Kidney (tissue), 22 donors: Measurements from ENCODE around the gene UBAP1. TPM values are rescaled to one million over a fixed set of nuclear protein-coding genes. Genes with fewer than 3 reads are reported as not detected.

ENCODE experiments used
- DNase-seq, 5 donors: peaks; one replicate each; pipeline ENCODE4 v3.0.0-alpha.2; 2013 to 2020
- FAIRE-seq: peaks from 2 replicates; lab custom pipeline; 2012; peaks lifted over from hg19 to GRCh38; lab: Jason Lieb, UNC
- H3K27ac ChIP-seq, 2 donors: one replicate each; pipeline ENCODE4 v1.7.0; 2013; ENCODE audit warnings: low read depth in 2 of 2, low read length in 2 of 2, inconsistent platforms in 1 of 2
- H3K27me3 ChIP-seq: one replicate; pipeline ENCODE4 v1.7.1; 2013; ENCODE audit warnings: low read length, inconsistent platforms; ENCODE audit not compliant: control insufficient read depth, insufficient read depth
- H3K36me3 ChIP-seq, 3 donors: one replicate each; pipeline versions ENCODE4 v1.7.0 to v1.7.1; 2013; ENCODE audit warnings: low read length in 3 of 3, control low read depth in 1 of 3, inconsistent platforms in 1 of 3; ENCODE audit not compliant: insufficient read depth in 3 of 3, control insufficient read depth in 2 of 3
- H3K4me1 ChIP-seq, 3 donors: one replicate each; pipeline versions ENCODE4 v1.7.0 to v1.7.1; 2013; ENCODE audit warnings: low read length in 3 of 3, inconsistent platforms in 1 of 3, low read depth in 1 of 3; ENCODE audit not compliant: control insufficient read depth in 2 of 3, insufficient read depth in 2 of 3
- H3K4me3 ChIP-seq, 3 donors: one replicate each; pipeline versions ENCODE4 v1.7.0 to v1.8.1; 2013; ENCODE audit warnings: low read length in 3 of 3, control low read depth in 1 of 3, inconsistent platforms in 1 of 3
- H3K9ac ChIP-seq, 3 donors: one replicate each; pipeline versions ENCODE4 v1.7.0 to v1.7.1; 2013; ENCODE audit warnings: low read length in 3 of 3, control low read depth in 1 of 3, inconsistent platforms in 1 of 3
- H3K9me3 ChIP-seq, 3 donors: one replicate each; pipeline versions ENCODE4 v1.7.0 to v1.7.1; 2013; ENCODE audit warnings: low read length in 3 of 3, control low read depth in 1 of 3, inconsistent platforms in 1 of 3; ENCODE audit not compliant: control insufficient read depth in 2 of 3, insufficient read depth in 1 of 3
- CTCF ChIP-seq: IDR thresholded peaks from 3 replicates; pipeline ENCODE4 v1.5.1; 2012; ENCODE audit warnings: mild to moderate bottlenecking, moderate library complexity, borderline replicate concordance; ENCODE audit not compliant: insufficient read depth; ENCODE audit errors: extremely low read depth
- intact Hi-C: fragments of 100-400 bp; cut with DNase I; formaldehyde crosslinking; loops from one replicate; pipeline ENCODE4 v1.11.1; 2022
- long read RNA-seq, 10 donors: library from polyadenylated mRNA in 1 of 10; unstranded in 1 of 10; transcript quantifications; one replicate each; pipeline ENCODE4 v2.0.0 and lab custom pipeline, GENCODE V29; 2021 to 2026
- polyA plus RNA-seq: library from polyadenylated mRNA; stranded (reverse); fragments of 350-450 nt; fragmentation: Illumina TruSeq; extraction: RNeasy Lipid Tissue Mini Kit (QIAGEN cat#74804); gene quantifications from one replicate; pipeline ENCODE4 v1.2.3, GENCODE V29; 2014; ENCODE audit warnings: low read depth, low replicate concordance; ENCODE audit not compliant: insufficient read depth
- total RNA-seq: library from RNA; stranded (reverse); fragmentation: NEBNext Ultra II Directional; extraction: Animal tissue kit (Norgen Biotek cat#: 25700); gene quantifications from one replicate; pipeline ENCODE4 v1.2.1, GENCODE V29; 2021
- donor health status: control.
- donor health status: control.
- donor health status: control.
- donor health status: control.
- donor health status: control.
- donor health status: DM: yes; HTN: yes; CAD: no.
- donor health status: Normal renal cell carcinoma (clear cell type).

The UBAP1 gene
- 53.8 TPM for total RNA-seq
- 39.4 TPM for polyA plus RNA-seq
- long read RNA-seq, donor 1, transcript UBAP1-201 (7 exons, 2,735 nt): major isoform, 6 of 6 reads
- long read RNA-seq, donor 1, partial matches to known transcripts: 0 of 6 reads
- long read RNA-seq, donor 1, other reads (novel, unspliced or antisense): 0 of 6 reads
- long read RNA-seq, donor 2, partial matches to known transcripts: 25 of 31 reads
- long read RNA-seq, donor 2, other reads (novel, unspliced or antisense): 0 of 31 reads
- long read RNA-seq, donor 3, transcript UBAP1-201 (7 exons, 2,735 nt): major isoform, 13 of 58 reads
- long read RNA-seq, donor 3, partial matches to known transcripts: 44 of 58 reads
- long read RNA-seq, donor 3, other reads (novel, unspliced or antisense): 0 of 58 reads
- long read RNA-seq, donor 4, transcript UBAP1-201 (7 exons, 2,735 nt): major isoform, 15 of 17 reads
- long read RNA-seq, donor 4, partial matches to known transcripts: 0 of 17 reads
- long read RNA-seq, donor 4, other reads (novel, unspliced or antisense): 0 of 17 reads
- long read RNA-seq, donor 5, partial matches to known transcripts: 0 of 1 reads
- long read RNA-seq, donor 5, other reads (novel, unspliced or antisense): 0 of 1 reads
- long read RNA-seq, donor 6, partial matches to known transcripts: 60 of 60 reads
- long read RNA-seq, donor 6, other reads (novel, unspliced or antisense): 0 of 60 reads
- long read RNA-seq, donor 7, transcript UBAP1-201 (7 exons, 2,735 nt): major isoform, 36 of 57 reads
- long read RNA-seq, donor 7, partial matches to known transcripts: 12 of 57 reads
- long read RNA-seq, donor 7, other reads (novel, unspliced or antisense): 6 of 57 reads
- long read RNA-seq, donor 8, transcript UBAP1-201 (7 exons, 2,735 nt): major isoform, 7 of 51 reads
- long read RNA-seq, donor 8, partial matches to known transcripts: 44 of 51 reads
- long read RNA-seq, donor 8, other reads (novel, unspliced or antisense): 0 of 51 reads
- long read RNA-seq, donor 9, partial matches to known transcripts: 22 of 25 reads
- long read RNA-seq, donor 9, other reads (novel, unspliced or antisense): 0 of 25 reads
- long read RNA-seq, donor 10, partial matches to known transcripts: 39 of 44 reads
- long read RNA-seq, donor 10, other reads (novel, unspliced or antisense): 0 of 44 reads

GRCh38 chr9:34178436-34179212 is at the start of gene UBAP1:
Gene UBAP1, plus strand, starts transcription at chr9:34179043. Its CDS starts 41,872 bp downstream, at chr9:34220915.
- Histone ChIP-seq H3K4me3 (peak within 1 kb of the TSS; percentile 90 to 98 (median 97)), H3K27me3 (no peaks in the 10 kb centered on the region), H3K9me3 (no peaks in the 10 kb centered on the region), H3K9ac (peak within 1 kb of the TSS; percentile 92 to 95 (median 93)), H3K36me3 (no peaks in the 10 kb centered on the region), H3K4me1 (no peaks in the 10 kb centered on the region), H3K27ac (peak within 1 kb of the TSS; percentile 94 to 95)
- intact Hi-C loops: no loop called here
- peak; percentile 98 to 100 (median 99) for DNase-seq
- FAIRE-seq: peak; percentile 80
- TF ChIP-seq CTCF: no peak

GRCh38 chr9:34131571-34131970 is 47.3 kb upstream of the UBAP1 start:
- H3K4me3 ChIP-seq: no peak overlapping the region
- H3K9ac ChIP-seq: no peak overlapping the region
- intact Hi-C loops: no loop called here
- H3K36me3 ChIP-seq: no peaks in the 10 kb centered on the region
- peaks cover 0 to 2% (median 0%) of the 10 kb centered on the region in 3 donors for H3K4me1 ChIP-seq
- DNase-seq (no peak), FAIRE-seq (no peak)
- no peak for TF ChIP-seq CTCF
- H3K27me3 ChIP-seq: no peaks in the 10 kb centered on the region
- H3K9me3 ChIP-seq: no peaks in the 10 kb centered on the region
- no peak overlapping the region for H3K27ac ChIP-seq

DNA sequence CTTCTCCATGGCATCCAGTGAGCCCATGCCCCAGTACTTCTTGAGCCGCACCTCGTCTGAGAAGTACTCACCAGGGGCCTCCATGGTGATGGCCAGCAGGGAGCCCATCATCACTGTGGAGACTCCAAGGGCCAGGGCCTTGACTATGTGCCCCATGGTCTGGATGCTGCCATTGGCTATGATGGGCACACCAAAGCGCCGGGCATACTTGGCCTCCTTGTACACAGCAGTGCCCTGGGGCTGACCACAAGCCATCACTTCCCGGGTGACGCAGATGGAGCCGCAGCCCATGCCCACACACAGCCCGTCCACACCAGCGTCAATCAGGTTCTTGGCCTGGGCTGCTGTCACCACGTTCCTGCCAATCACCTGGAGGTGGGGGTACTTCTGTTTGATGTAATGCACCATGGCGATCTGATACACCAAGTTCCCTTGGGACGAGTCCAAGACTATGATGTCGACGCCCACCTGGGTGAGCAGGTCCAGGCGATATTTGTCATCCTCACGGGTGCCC is 45.4 kb upstream of the UBAP1 start:
- no peaks in the 10 kb centered on the region for H3K36me3 ChIP-seq
- H3K9me3 ChIP-seq: no peaks in the 10 kb centered on the region
- no peak overlapping the region for H3K4me3 ChIP-seq
- no peak overlapping the region for H3K27ac ChIP-seq
- intact Hi-C loops: no loop called here
- H3K27me3 ChIP-seq: no peaks in the 10 kb centered on the region
- no peak overlapping the region for H3K9ac ChIP-seq
- no peak for FAIRE-seq
- no peaks in the 10 kb centered on the region for H3K4me1 ChIP-seq
- TF ChIP-seq CTCF: no peak
- DNase-seq: no peak
